Panc1 (cell line): ENCODE results near the gene LCE2A. TPM values are rescaled to one million over a fixed set of nuclear protein-coding genes. Genes with fewer than 3 reads are reported as not detected.
"Not testable (repeated sequence)": the region's sequence is repeated elsewhere in the genome, so short reads cannot be mapped to it uniquely, and the experiment has no call there.

Experiments used
- ATAC-seq: fragments of 200-7000 bp; cut with Tn5 transposase; 2 replicates; pipeline ENCODE4 v1.9.1; 2020; ENCODE audit warnings: mild to moderate bottlenecking, moderate library complexity
- BruUV-seq: library from RNA; stranded (reverse); fragments of 400-500 nt; replicated peaks from 2 replicates; lab custom pipeline; 2021; lab: Mats Ljungman, UMichigan
- CTCF ChIA-PET: fragments of 300-600 bp; sonication (Branson Sonifier 250); formaldehyde crosslinking; loops from one replicate; lab custom pipeline; 2022; ENCODE audit warnings: antibody characterized with exemption; lab: Charles Lee
- POLR2A ChIA-PET: fragments of 300-600 bp; sonication (Branson Sonifier 250); formaldehyde crosslinking; loops from one replicate; lab custom pipeline; 2022; ENCODE audit warnings: antibody characterized with exemption; lab: Charles Lee
- DNase-seq: peaks from one replicate; pipeline ENCODE4 v3.0.0-alpha.2; 2010; ENCODE audit warnings: low read depth, low spot score
- H3K27ac ChIP-seq: 2 replicates; pipeline ENCODE4 v1.5.1; 2011; ENCODE audit warnings: mild to moderate bottlenecking, low read length, inconsistent platforms
- H3K27me3 ChIP-seq: fragments of 200-500 bp; sonication (Bioruptor generic); 2 replicates; pipeline ENCODE4 v1.6.0; 2014; ENCODE audit warnings: low read length, inconsistent platforms; ENCODE audit not compliant: control insufficient read depth, insufficient read depth
- H3K36me3 ChIP-seq: fragments of 200-500 bp; sonication (Bioruptor generic); 2 replicates; pipeline ENCODE4 v1.5.1; 2014; ENCODE audit warnings: inconsistent platforms, mild to moderate bottlenecking, low read length, moderate library complexity; ENCODE audit not compliant: control insufficient read depth, insufficient read depth
- H3K4me1 ChIP-seq: 2 replicates; pipeline ENCODE4 v1.5.1; 2011; ENCODE audit warnings: inconsistent platforms, mild to moderate bottlenecking, low read length, moderate library complexity; ENCODE audit not compliant: control insufficient read depth, insufficient read depth
- H3K4me3 ChIP-seq, 2 experiments: 2 replicates each; pipeline ENCODE4 v1.5.1; 2011 to 2012; ENCODE audit warnings: low read depth in 2 of 2, low read length in 2 of 2, mild to moderate bottlenecking in 2 of 2, inconsistent platforms in 1 of 2, moderate library complexity in 1 of 2
- H3K9me3 ChIP-seq: fragments of 200-500 bp; sonication (Bioruptor generic); 2 replicates; pipeline ENCODE4 v1.5.1; 2014; ENCODE audit warnings: low read depth, mild to moderate bottlenecking, inconsistent platforms, low read length, moderate library complexity; ENCODE audit not compliant: control insufficient read depth, insufficient read depth
- POLR2AphosphoS5 ChIP-seq: IDR thresholded peaks from 2 replicates; pipeline ENCODE4 v1.6.1; 2012; ENCODE audit warnings: mild to moderate bottlenecking, low read depth, low read length, moderate library complexity
- REST ChIP-seq, 2 experiments: IDR thresholded peaks; 2 replicates each; pipeline ENCODE4 v1.6.1; 2011 to 2012; ENCODE audit warnings: low read depth in 2 of 2, control low read depth in 1 of 2, low read length in 1 of 2, mild to moderate bottlenecking in 1 of 2, moderate library complexity in 1 of 2; ENCODE audit not compliant: insufficient read depth in 1 of 2
- SIN3A ChIP-seq: IDR thresholded peaks from 2 replicates; pipeline ENCODE4 v1.6.1; 2012; ENCODE audit warnings: low read depth, mild to moderate bottlenecking, low read length, moderate library complexity, borderline replicate concordance; ENCODE audit not compliant: insufficient read depth
- TCF7L2 ChIP-seq: IDR thresholded peaks from 2 replicates; pipeline ENCODE4 v1.6.1; 2011; ENCODE audit warnings: mild to moderate bottlenecking, low read depth, low read length, inconsistent platforms
- in situ Hi-C: cut with HindIII; loops from 2 replicates; pipeline ENCODE4 v1.10.0; 2016; ENCODE audit warnings: low sequenced_read_pairs, low pct_unique_long_range_greater_than_20kb
- intact Hi-C: fragments of 100-400 bp; cut with micrococcal nuclease; formaldehyde crosslinking; loops from one replicate; pipeline ENCODE4 v1.10.0; 2022; ENCODE audit not compliant: unreplicated experiment
- total RNA-seq: library from RNA; stranded (reverse); gene quantifications from one replicate; pipeline ENCODE4 v1.2.1, GENCODE V29; 2021; ENCODE audit not compliant: unreplicated experiment
- TF ChIP-seq, protein P1 (sequence below): fragments of 450-650 bp; IDR thresholded peaks from 2 replicates; pipeline ENCODE4 v1.5.1; 2017; ENCODE audit warnings: mild to moderate bottlenecking

LCE2A gene
- total RNA-seq, 1 experiment from 2014 or later, result not detected

GRCh38 chr1:152681616-152682015 is 16.5 kb upstream of the LCE2A start:
- intact Hi-C loops (no loop called here), in situ Hi-C loops (no loop called here)
- Histone ChIP-seq H3K9me3 (no peaks in the 10 kb centered on the region), H3K27ac (no peak overlapping the region), H3K4me1 (no peaks in the 10 kb centered on the region), H3K27me3 (peaks cover 9% of the 10 kb centered on the region; the same call in 1 of the 2 replicates), H3K36me3 (no peaks in the 10 kb centered on the region), H3K4me3 (no peak overlapping the region)
- no peak for DNase-seq
- BruUV-seq, result no TSS peak
- ATAC-seq, result no peak
- ChIA-PET POLR2A (no interaction called here), CTCF (interaction anchor here (0.7 kb wide), 1 partner anchor 28 kb away, joined by 6 read pairs; no protein-coding TSS in a partner anchor)
- TF ChIP-seq SIN3A, result no peak

DNA sequence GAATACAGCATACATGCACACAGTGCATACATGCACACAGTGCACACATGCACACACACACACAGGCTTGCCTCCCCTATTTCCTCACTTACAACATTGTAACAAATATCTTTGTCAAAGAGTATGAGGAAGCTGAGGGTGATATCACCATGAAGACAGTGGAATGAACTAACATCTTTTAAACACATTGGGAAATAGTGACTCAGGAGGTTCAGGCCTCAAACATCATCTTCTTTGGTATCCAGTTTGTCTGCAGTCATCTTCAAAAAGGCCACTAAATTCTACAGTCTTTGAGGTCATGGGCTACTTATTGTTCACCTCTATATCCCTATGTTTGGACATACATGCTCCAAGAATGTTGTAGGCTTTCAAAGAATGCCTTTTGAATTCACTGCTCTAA is 14.3 kb upstream of the LCE2A start:
- Histone ChIP-seq H3K4me3 (no peak overlapping the region), H3K36me3 (no peaks in the 10 kb centered on the region), H3K4me1 (no peaks in the 10 kb centered on the region), H3K27me3 (peaks cover 2% of the 10 kb centered on the region; the same call in 1 of the 2 replicates), H3K9me3 (no peaks in the 10 kb centered on the region), H3K27ac (no peak overlapping the region)
- ChIA-PET CTCF (no interaction called here), POLR2A (no interaction called here)
- BruUV-seq, result no TSS peak
- in situ Hi-C loops, result no loop called here
- ATAC-seq, result no peak
- no peak for DNase-seq
- TF ChIP-seq POLR2AphosphoS5 (no peak), REST (IDR thresholded peaks at IDR 0.05; ENCODE audit: insufficient read depth in 1 of 2, low read depth in 2 of 2, low read length in 1 of 2) (no peak)
- intact Hi-C loops, result no loop called here

DNA sequence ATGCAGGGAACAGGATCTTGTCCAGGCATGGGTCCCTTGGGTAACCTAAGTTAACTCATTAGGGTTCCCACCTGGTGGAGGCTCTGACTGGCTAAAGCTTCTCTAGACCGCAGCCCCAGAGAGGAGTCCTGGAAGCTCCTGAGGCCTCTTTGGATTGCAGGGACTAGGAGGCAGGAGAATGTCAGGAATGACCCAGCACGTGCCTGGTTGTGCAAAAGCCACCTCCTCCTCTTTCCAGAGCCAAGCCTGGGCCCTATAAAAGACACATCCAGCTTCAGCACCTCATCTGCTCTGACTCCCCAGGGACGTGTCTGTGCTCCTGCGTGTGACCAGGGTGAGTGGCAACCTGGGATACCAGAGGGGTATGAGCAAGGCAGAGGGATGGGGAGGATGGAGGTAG is 12.3 kb upstream of the LCE2A start, which contains the start of gene LCE2B:
Gene LCE2B (plus strand): TSS at position 301 of the 400 bp plus-strand sequence. CDS start 721 bp downstream, outside the sequence.
- H3K27me3 ChIP-seq, ATAC-seq, H3K36me3 ChIP-seq, in situ Hi-C loops, H3K9me3 ChIP-seq, H3K4me3 ChIP-seq, H3K4me1 ChIP-seq, DNase-seq, POLR2A ChIA-PET, CTCF ChIA-PET, BruUV-seq, intact Hi-C loops, H3K27ac ChIP-seq: not testable (repeated sequence)

- ATAC-seq (no peak), DNase-seq (no peak)
- Histone ChIP-seq H3K4me3 (no peak overlapping the region), H3K27me3 (peaks cover 2% of the 10 kb centered on the region; the same call in 1 of the 2 replicates), H3K9me3 (no peaks in the 10 kb centered on the region), H3K36me3 (no peaks in the 10 kb centered on the region), H3K4me1 (no peaks in the 10 kb centered on the region), H3K27ac (no peak overlapping the region)
- BruUV-seq, result no TSS peak
- in situ Hi-C loops (no loop called here), intact Hi-C loops (no loop called here)
- CTCF ChIA-PET, result no interaction called here
- no peak for TF ChIP-seq SIN3A
- TF ChIP-seq REST (IDR thresholded peaks at IDR 0.05; ENCODE audit: insufficient read depth in 1 of 2, low read depth in 2 of 2, low read length in 1 of 2), result no peak
- TF ChIP-seq POLR2AphosphoS5, result no peak
- TF ChIP-seq, protein P1, sequence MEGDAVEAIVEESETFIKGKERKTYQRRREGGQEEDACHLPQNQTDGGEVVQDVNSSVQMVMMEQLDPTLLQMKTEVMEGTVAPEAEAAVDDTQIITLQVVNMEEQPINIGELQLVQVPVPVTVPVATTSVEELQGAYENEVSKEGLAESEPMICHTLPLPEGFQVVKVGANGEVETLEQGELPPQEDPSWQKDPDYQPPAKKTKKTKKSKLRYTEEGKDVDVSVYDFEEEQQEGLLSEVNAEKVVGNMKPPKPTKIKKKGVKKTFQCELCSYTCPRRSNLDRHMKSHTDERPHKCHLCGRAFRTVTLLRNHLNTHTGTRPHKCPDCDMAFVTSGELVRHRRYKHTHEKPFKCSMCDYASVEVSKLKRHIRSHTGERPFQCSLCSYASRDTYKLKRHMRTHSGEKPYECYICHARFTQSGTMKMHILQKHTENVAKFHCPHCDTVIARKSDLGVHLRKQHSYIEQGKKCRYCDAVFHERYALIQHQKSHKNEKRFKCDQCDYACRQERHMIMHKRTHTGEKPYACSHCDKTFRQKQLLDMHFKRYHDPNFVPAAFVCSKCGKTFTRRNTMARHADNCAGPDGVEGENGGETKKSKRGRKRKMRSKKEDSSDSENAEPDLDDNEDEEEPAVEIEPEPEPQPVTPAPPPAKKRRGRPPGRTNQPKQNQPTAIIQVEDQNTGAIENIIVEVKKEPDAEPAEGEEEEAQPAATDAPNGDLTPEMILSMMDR, result no peak
- TF ChIP-seq TCF7L2, result no peak
- POLR2A ChIA-PET, result no interaction called here
Observed at GRCh38 chr1:152699746-152700145, 1.6 kb downstream of the LCE2A start.
